Sigmoid colon (tissue), 7 donors: Measurements from ENCODE around the gene GJC2. TPM values are rescaled to one million over a fixed set of nuclear protein-coding genes. Genes with fewer than 3 reads are reported as not detected.

Experiments used
- DNase-seq: peaks from one replicate; pipeline ENCODE4 v3.0.0-alpha.2; 2019
- H3K27ac ChIP-seq, 4 donors: fragments of 200-600 bp; sonication (generic); one replicate each; pipeline ENCODE4 v1.5.1; 2016 to 2019; ENCODE audit warnings: mild to moderate bottlenecking in 1 of 4
- H3K27me3 ChIP-seq, 3 donors: fragments of 200-600 bp; sonication (generic); one replicate each; pipeline ENCODE4 v1.5.1; 2019; ENCODE audit warnings: mild to moderate bottlenecking in 1 of 3
- H3K36me3 ChIP-seq, 4 donors: fragments of 200-600 bp; sonication (generic); one replicate each; pipeline ENCODE4 v1.5.1; 2016 to 2019
- H3K4me1 ChIP-seq, 4 donors: fragments of 200-600 bp; sonication (generic); one replicate each; pipeline ENCODE4 v1.5.1; 2017 to 2019
- H3K4me3 ChIP-seq, 4 donors: fragments of 200-600 bp; sonication (generic); one replicate each; pipeline ENCODE4 v1.5.1; 2017 to 2019; ENCODE audit warnings: mild to moderate bottlenecking in 2 of 4, moderate library complexity in 1 of 4
- H3K9me3 ChIP-seq, 4 donors: fragments of 200-600 bp in 3 of 4; sonication (generic) in 3 of 4; one replicate each; pipeline versions ENCODE4 v1.5.1 to v1.6.1; 2013 to 2019
- CTCF ChIP-seq, 4 experiments: fragments of 450-650 bp in 3 of 4; fragments of 200-600 bp in 1 of 4; IDR thresholded peaks; one replicate each; pipeline ENCODE4 v1.5.1; 2016 to 2019; ENCODE audit warnings: antibody characterized with exemption in 4 of 4, mild to moderate bottlenecking in 3 of 4, moderate library complexity in 2 of 4
- EP300 ChIP-seq, 4 donors: sonication (generic); formaldehyde crosslinking; IDR thresholded peaks; one replicate each; pipeline ENCODE4 v1.6.1; 2017; ENCODE audit warnings: antibody characterized with exemption in 4 of 4
- POLR2A ChIP-seq, 2 donors: fragments of 450-650 bp; IDR thresholded peaks; one replicate each; pipeline ENCODE4 v1.6.1; 2016; ENCODE audit warnings: antibody characterized with exemption in 2 of 2, mild to moderate bottlenecking in 2 of 2, moderate library complexity in 2 of 2
- POLR2AphosphoS5 ChIP-seq, 4 donors: sonication (generic); formaldehyde crosslinking; IDR thresholded peaks; one replicate each; pipeline ENCODE4 v1.6.1; 2017; ENCODE audit warnings: antibody characterized with exemption in 4 of 4
- WGBS, 2 donors: extraction: QIAGEN DNeasy Blood & Tissue Kit; methylation state at CpG; one replicate each; pipeline ENCODE4 v1.1.7; 2013; 5-methylcytosine and 5-hydroxymethylcytosine counted together
- intact Hi-C: fragments of 100-400 bp; cut with DNase I; formaldehyde crosslinking; loops from one replicate; pipeline ENCODE4 v1.15.1; 2023
- polyA plus RNA-seq, 3 donors: library from polyadenylated mRNA; stranded (reverse); fragments of 200-250 nt; gene quantifications; one replicate each; pipeline ENCODE4 v1.2.3, GENCODE V29; 2013
- small RNA-seq, 3 donors: library from RNA; depleted of rRNA; stranded (forward); fragments of <200 nt; gene quantifications; one replicate each; pipeline ENCODE3, GENCODE V24; 2016
- total RNA-seq, 4 donors: library from RNA; depleted of rRNA; stranded (reverse); fragments of >200 nt; gene quantifications; one replicate each; pipeline ENCODE4 v1.1.0, GENCODE V29; 2016
- donor health status: healthy with polysubstance abuse.
- donor health status: Bipolar disorder and iron deficiency.
- donor health status: healthy.

Gene GJC2
- total and polyA plus RNA-seq, 7 donors = 0.60 to 6.4 (median 4.3) TPM; not detected in 1

GRCh38 chr1:228206582-228207351, 57.0 kb downstream of the GJC2 start:
- DNase-seq = no peak
- 52 to 76% methylated on average over 16 of the region's 16 CpGs for WGBS, 2 donors
- intact Hi-C loops = no loop called here
- Histone ChIP-seq H3K4me3 (no peak overlapping the region), H3K27me3 (peaks cover under 1 to 19% (median 11%) of the 10 kb centered on the region in 3 donors), H3K9me3 (no peaks in the 10 kb centered on the region), H3K36me3 (no peaks in the 10 kb centered on the region), H3K4me1 (no peaks in the 10 kb centered on the region), H3K27ac (no peak overlapping the region)
- no peak for TF ChIP-seq CTCF (IDR thresholded peaks at IDR 0.05)
- TF ChIP-seq EP300 (IDR thresholded peaks at IDR 0.05) = no peak
- TF ChIP-seq POLR2A (IDR thresholded peaks at IDR 0.05) = no peak
- TF ChIP-seq POLR2AphosphoS5 (IDR thresholded peaks at IDR 0.05) = no peak

GRCh38 chr1:228207381-228207810, 57.7 kb downstream of the GJC2 start:
- peak overlapping the region in 1 of 4 donors; percentile 8 for H3K27ac ChIP-seq
- no peak overlapping the region for H3K4me3 ChIP-seq
- no peaks in the 10 kb centered on the region for H3K36me3 ChIP-seq
- no peaks in the 10 kb centered on the region for H3K9me3 ChIP-seq
- 69 to 85% methylated on average over 8 of the region's 8 CpGs for WGBS, 2 donors
- intact Hi-C loops = no loop called here
- peaks cover 7 to 24% (median 17%) of the 10 kb centered on the region in 3 donors for H3K27me3 ChIP-seq
- H3K4me1 ChIP-seq = peaks cover 0 to 3% (median under 1%) of the 10 kb centered on the region in 4 donors
- TF ChIP-seq EP300 (IDR thresholded peaks at IDR 0.05) (no peak), CTCF (IDR thresholded peaks at IDR 0.05) (no peak), POLR2AphosphoS5 (IDR thresholded peaks at IDR 0.05) (no peak), POLR2A (IDR thresholded peaks at IDR 0.05) (no peak)
- DNase-seq = peak; percentile 65

- H3K27me3 ChIP-seq = peaks cover 12 to 32% (median 25%) of the 10 kb centered on the region in 3 donors
- TF ChIP-seq EP300 (IDR thresholded peaks at IDR 0.05) (no peak), POLR2AphosphoS5 (IDR thresholded peaks at IDR 0.05) (no peak), CTCF (IDR thresholded peaks at IDR 0.05) (no peak), POLR2A (IDR thresholded peaks at IDR 0.05) (no peak)
- H3K36me3 ChIP-seq = no peaks in the 10 kb centered on the region
- H3K4me1 ChIP-seq = peaks cover 0 to 10% (median 8%) of the 10 kb centered on the region in 4 donors
- intact Hi-C loops = no loop called here
- H3K27ac ChIP-seq = peak within 1 kb of the TSS in 1 of 4 donors; percentile 8
- no peak for DNase-seq
- peak within 1 kb of the TSS in 2 of 4 donors; percentile 5 to 7 for H3K4me3 ChIP-seq
- WGBS, 2 donors = 30 to 54% methylated on average over 30 of the region's 30 CpGs
- no peaks in the 10 kb centered on the region for H3K9me3 ChIP-seq
Measured at GRCh38 chr1:228207851-228208821, 58.4 kb downstream of the GJC2 start, which contains the start of gene OBSCN. TSS of gene OBSCN (plus strand) at chr1:228208044. CDS start at chr1:228211784, 3,740 bp downstream.

GRCh38 chr1:228208831-228209551, 59.3 kb downstream of the GJC2 start:
- H3K27ac ChIP-seq = no peak overlapping the region
- H3K4me1 ChIP-seq = peaks cover 0 to 17% (median 16%) of the 10 kb centered on the region in 4 donors
- 61 to 71% methylated on average over 18 to 19 of the region's 19 CpGs for WGBS, 2 donors
- intact Hi-C loops = no loop called here
- peaks cover 12 to 35% (median 26%) of the 10 kb centered on the region in 3 donors for H3K27me3 ChIP-seq
- no peaks in the 10 kb centered on the region for H3K36me3 ChIP-seq
- DNase-seq = no peak
- TF ChIP-seq POLR2AphosphoS5 (IDR thresholded peaks at IDR 0.05) = no peak
- no peak overlapping the region for H3K4me3 ChIP-seq
- no peaks in the 10 kb centered on the region for H3K9me3 ChIP-seq

Small RNA genes lying within 50 kb of the gene (small RNA-seq; reads per million reads assigned to genes)
- 0 reads per million in 3 donors for gene AL359510.1

Other genes with a start within 250 kb of the GJC2 start
- gene WNT9A, start 202.0 kb upstream of the GJC2 start, total RNA-seq = 10 to 100 TPM in 1 of 4 donors, 1 to 10 TPM in 3; 6.4 to 25.5 (median 8.7) TPM
- gene WNT9A, start 202.0 kb upstream of the GJC2 start, polyA plus RNA-seq = 1 to 10 TPM in 1 of 3 donors, under 1 TPM in 2; 0.23 to 2.8 (median 0.60) TPM
- not detected for gene WNT3A, start 142.9 kb upstream of the GJC2 start, total RNA-seq
- gene WNT3A, start 142.9 kb upstream of the GJC2 start, polyA plus RNA-seq = under 1 TPM in 1 of 3 donors, not detected in 2; 0.01 TPM
- 100 to 1,000 TPM; 212 to 250 (median 225) TPM for gene ARF1, start 67.2 kb upstream of the GJC2 start, total RNA-seq
- gene ARF1, start 67.2 kb upstream of the GJC2 start, polyA plus RNA-seq = 100 to 1,000 TPM; 345 to 482 (median 479) TPM
- 10 to 100 TPM in 3 of 4 donors, 1 to 10 TPM in 1; 7.8 to 18.1 (median 13.0) TPM for gene C1orf35, start 46.6 kb upstream of the GJC2 start, total RNA-seq
- gene C1orf35, start 46.6 kb upstream of the GJC2 start, polyA plus RNA-seq = 10 to 100 TPM in 1 of 3 donors, 1 to 10 TPM in 2; 8.8 to 17.9 (median 9.0) TPM
- gene MRPL55, start 40.6 kb upstream of the GJC2 start, total RNA-seq = 10 to 100 TPM; 62.0 to 90.6 (median 79.3) TPM
- gene MRPL55, start 40.6 kb upstream of the GJC2 start, polyA plus RNA-seq = 10 to 100 TPM; 53.5 to 77.4 (median 58.0) TPM
- gene GUK1, start 9.7 kb upstream of the GJC2 start, total RNA-seq = 100 to 1,000 TPM; 225 to 366 (median 303) TPM
- gene GUK1, start 9.7 kb upstream of the GJC2 start, polyA plus RNA-seq = 100 to 1,000 TPM; 391 to 668 (median 656) TPM
- gene IBA57, start 15.9 kb downstream of the GJC2 start, total RNA-seq = 10 to 100 TPM in 2 of 4 donors, 1 to 10 TPM in 2; 2.9 to 14.0 (median 7.3) TPM
- 1 to 10 TPM; 3.7 to 8.0 (median 4.8) TPM for gene IBA57, start 15.9 kb downstream of the GJC2 start, polyA plus RNA-seq
- gene OBSCN, start 58.1 kb downstream of the GJC2 start, total RNA-seq = 10 to 100 TPM; 12.1 to 21.0 (median 16.3) TPM
- gene OBSCN, start 58.1 kb downstream of the GJC2 start, polyA plus RNA-seq = 10 to 100 TPM in 1 of 3 donors, 1 to 10 TPM in 1, under 1 TPM in 1; 0.92 to 13.1 (median 2.4) TPM